ENCODE data around the gene SPECC1L.

Gene SPECC1L

DNA sequence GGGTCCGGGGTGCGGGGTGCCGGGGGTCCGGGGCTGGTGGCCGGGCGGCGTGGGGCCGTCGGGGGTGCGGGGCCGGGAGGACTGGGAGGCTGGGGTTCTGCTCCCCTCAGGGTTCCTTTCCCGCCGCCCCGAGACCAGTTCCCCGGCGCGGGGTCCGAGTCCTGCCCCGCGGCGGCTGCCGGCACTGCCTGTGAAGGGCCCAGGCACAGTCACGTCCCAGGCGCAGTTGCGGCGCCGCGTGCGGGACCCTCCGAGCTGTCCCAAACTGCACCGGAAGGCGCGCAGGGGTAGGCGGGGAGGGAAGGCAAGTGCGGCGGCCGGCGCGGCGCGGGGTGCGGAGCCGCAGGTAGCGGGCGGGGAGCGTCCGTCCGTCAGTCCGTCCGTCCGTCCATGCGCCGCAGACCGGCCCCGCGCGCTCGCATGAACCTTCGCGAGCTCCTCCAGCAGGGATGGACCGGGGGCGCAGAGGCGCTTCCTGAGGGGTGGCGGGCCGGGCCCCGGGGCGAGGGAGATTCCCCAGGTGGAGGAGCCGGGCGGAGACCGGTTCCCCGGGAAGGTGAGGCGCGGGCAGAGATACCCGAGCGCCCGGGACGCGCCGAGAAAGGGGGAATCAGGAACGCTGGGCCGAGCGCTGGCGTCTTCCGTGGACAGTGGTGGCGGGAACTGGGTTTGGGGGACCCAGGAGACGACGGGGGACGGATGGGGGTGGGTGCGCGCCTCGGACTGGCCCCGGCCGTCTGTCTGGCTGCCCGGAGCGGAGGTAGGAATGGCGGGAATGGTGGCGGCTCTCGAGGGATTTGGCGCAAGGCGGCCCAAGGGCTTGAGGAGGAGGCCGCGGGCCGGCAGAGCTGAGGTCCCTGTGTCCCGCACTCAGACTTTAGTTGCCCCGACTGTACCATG, 153.6 kb downstream of the SPECC1L start:
- CTCF ChIA-PET, result interaction anchor here (0.6 to 1.2 kb wide), 8 partner anchors 8 to 145 kb away, joined by 3 to 7 read pairs (median 4); no protein-coding TSS in a partner anchor
- TF ChIP-seq, protein P1, sequence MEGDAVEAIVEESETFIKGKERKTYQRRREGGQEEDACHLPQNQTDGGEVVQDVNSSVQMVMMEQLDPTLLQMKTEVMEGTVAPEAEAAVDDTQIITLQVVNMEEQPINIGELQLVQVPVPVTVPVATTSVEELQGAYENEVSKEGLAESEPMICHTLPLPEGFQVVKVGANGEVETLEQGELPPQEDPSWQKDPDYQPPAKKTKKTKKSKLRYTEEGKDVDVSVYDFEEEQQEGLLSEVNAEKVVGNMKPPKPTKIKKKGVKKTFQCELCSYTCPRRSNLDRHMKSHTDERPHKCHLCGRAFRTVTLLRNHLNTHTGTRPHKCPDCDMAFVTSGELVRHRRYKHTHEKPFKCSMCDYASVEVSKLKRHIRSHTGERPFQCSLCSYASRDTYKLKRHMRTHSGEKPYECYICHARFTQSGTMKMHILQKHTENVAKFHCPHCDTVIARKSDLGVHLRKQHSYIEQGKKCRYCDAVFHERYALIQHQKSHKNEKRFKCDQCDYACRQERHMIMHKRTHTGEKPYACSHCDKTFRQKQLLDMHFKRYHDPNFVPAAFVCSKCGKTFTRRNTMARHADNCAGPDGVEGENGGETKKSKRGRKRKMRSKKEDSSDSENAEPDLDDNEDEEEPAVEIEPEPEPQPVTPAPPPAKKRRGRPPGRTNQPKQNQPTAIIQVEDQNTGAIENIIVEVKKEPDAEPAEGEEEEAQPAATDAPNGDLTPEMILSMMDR (conservative IDR thresholded peaks at IDR 0.05; ENCODE audit: low read depth), result peak; percentile 28
- H3K27ac ChIP-seq, result no peak overlapping the region
- POLR2A ChIA-PET (ENCODE audit: low non-redundant PET), result no interaction called here
- no peak for DNase-seq (ENCODE audit: low spot score)

- H3K27ac ChIP-seq, result no peak overlapping the region
- TF ChIP-seq, protein P1 (conservative IDR thresholded peaks at IDR 0.05; ENCODE audit: low read depth), result no peak
- POLR2A ChIA-PET (ENCODE audit: low non-redundant PET), result no interaction called here
- no peak for DNase-seq (ENCODE audit: low spot score)
- CTCF ChIA-PET, result no interaction called here
These were observed 154.5 kb downstream of the SPECC1L start for GRCh38 chr22:24424901-24425775.

DNA sequence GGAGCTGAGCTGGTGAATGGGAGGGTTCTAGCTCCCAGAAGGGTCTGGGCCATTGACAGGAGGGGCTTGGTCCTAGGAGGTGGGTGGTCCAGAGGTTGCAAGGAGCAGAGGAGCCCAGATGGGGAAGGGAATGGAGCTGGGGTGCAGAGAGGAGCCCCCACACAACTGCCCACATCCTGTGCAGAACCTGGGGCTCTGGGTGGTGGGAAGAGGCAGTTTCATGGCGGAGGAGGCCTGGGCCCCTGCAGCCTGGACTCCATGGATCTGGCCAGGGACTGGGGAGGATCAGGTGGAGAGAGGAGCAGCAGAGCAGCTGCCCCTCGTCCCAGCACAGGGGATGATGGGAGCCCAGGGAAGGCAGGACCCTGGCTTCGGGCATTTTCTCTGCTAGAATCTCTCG, 155.8 kb downstream of the SPECC1L start:
- CTCF ChIA-PET, result interaction anchor here (0.5 kb wide), 1 partner anchor 101 kb away, joined by 4 read pairs; no protein-coding TSS in a partner anchor
- H3K27ac ChIP-seq, result no peak overlapping the region
- DNase-seq (ENCODE audit: low spot score), result no peak
- POLR2A ChIA-PET (ENCODE audit: low non-redundant PET), result no interaction called here
- TF ChIP-seq, protein P1 (conservative IDR thresholded peaks at IDR 0.05; ENCODE audit: low read depth), result no peak

GRCh38 chr22:24426851-24427499, 156.3 kb downstream of the SPECC1L start:
- CTCF ChIA-PET, result no interaction called here

DNA sequence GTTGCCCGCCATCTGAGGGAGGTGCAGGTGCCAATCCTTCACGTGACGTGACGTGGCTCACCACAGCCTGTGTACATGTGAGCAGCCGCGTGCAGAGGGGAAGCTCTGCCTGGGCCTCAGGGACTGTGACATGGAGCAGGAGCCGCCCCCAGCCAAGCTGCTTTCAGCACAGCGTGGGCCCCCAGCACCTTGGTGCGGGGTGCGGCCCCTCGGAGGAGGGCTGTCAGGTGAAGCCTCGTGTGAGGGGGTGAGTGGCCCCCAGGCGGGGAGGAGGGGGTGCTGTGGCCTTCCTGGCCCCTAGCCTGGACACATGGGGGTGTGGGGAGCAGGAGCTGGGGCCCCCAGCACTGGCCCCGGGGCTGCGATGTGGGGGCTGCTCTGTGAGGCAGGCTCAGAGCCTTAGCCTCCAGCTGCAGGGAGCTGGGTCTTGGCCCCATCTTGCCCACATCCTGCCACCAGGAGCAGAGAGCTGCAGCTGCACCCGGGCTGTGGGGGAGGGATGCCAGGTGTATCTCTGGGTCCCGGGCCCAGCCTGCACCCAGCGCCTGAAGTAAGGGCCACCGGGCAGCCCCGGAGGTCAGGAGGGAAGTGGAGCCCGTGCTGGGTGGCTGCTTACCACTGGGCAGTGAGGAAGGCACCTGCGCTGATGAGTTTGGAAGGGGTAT, 157.0 kb downstream of the SPECC1L start, which contains the start of gene ADORA2A:
TSS of gene ADORA2A (plus strand) at position 100 of the 665 bp plus-strand sequence. CDS start 5,806 bp downstream, outside the sequence.
- DNase-seq (ENCODE audit: low spot score), result no peak
- H3K27ac ChIP-seq, result no peak within 1 kb of the TSS
- TF ChIP-seq, protein P1 (conservative IDR thresholded peaks at IDR 0.05; ENCODE audit: low read depth), result no peak
- CTCF ChIA-PET, result no interaction called here
- POLR2A ChIA-PET (ENCODE audit: low non-redundant PET), result no interaction called here

More at GRCh38 chr22:24426851-24427499, 156.3 kb downstream of the SPECC1L start:
- H3K27ac ChIP-seq, result no peak overlapping the region
- POLR2A ChIA-PET (ENCODE audit: low non-redundant PET), result no interaction called here
- TF ChIP-seq, protein P1 (conservative IDR thresholded peaks at IDR 0.05; ENCODE audit: low read depth), result no peak
- DNase-seq (ENCODE audit: low spot score), result no peak

Measured in RWPE1 (cell line).